SH-SY5Y (cell line): ENCODE measurements around the gene ZNF783.

Experiments
- GATA2 ChIP-seq: IDR thresholded peaks from 2 replicates; pipeline ENCODE4 v1.6.1; 2011; ENCODE audit warnings: mild to moderate bottlenecking, low read depth, low read length
- GATA3 ChIP-seq: IDR thresholded peaks from 2 replicates; pipeline ENCODE4 v1.6.1; 2011; ENCODE audit warnings: low read depth, mild to moderate bottlenecking, low read length, moderate library complexity

DNA sequence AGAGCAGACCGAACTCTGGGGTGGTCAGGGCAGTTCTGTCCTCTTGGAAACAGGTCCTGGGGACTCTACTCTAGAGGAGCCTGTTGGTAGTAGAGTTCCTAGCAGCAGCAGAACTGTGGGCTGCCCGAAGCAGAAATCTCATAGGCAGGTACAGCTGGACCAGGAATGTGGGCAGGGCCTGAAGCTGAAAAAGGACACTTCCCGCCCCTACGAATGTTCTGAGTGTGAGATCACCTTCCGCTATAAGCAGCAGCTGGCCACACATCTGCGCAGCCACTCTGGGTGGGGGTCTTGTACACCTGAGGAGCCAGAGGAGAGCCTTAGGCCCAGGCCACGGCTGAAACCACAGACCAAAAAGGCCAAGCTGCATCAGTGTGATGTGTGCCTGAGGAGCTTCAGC lies 8.3 kb upstream of the ZNF783 start:
- no peak for TF ChIP-seq GATA3
- no peak for TF ChIP-seq GATA2
